ENCODE data around the gene ACAN.

Gene ACAN

GRCh38 chr15:88894348-88894818, 91.1 kb downstream of the ACAN start:
- Histone ChIP-seq H3K36me3 (replicated peaks in 1 of 2; ENCODE audit: control insufficient read depth in 2 of 2, insufficient read depth in 2 of 2, low read length in 2 of 2) (peaks cover 0 to 2% of the 10 kb centered on the region in 2 donors), H3K27ac (replicated peaks; ENCODE audit: low read length) (no peak overlapping the region), H4K8ac (ENCODE audit: low read depth, low read length) (no peak overlapping the region), H2BK12ac (ENCODE audit: low read length) (no peak overlapping the region), H2AK5ac (ENCODE audit: low read depth, low read length) (no peak overlapping the region), H3K79me1 (ENCODE audit: low read depth, low read length) (no peaks in the 10 kb centered on the region), H3K4me2 (ENCODE audit: insufficient read depth, low read length, poor library complexity, severe bottlenecking) (peak overlapping the region; percentile 79), H2AFZ (ENCODE audit: low read length) (peak overlapping the region; percentile 97), H2BK15ac (ENCODE audit: low read length) (no peak overlapping the region), H3K14ac (ENCODE audit: low read length) (no peak overlapping the region), H3K27me3 (ENCODE audit: control insufficient read depth in 3 of 3, insufficient read depth in 3 of 3, low read depth in 1 of 3, low read length in 3 of 3) (peaks cover 0 to 19% (median 12%) of the 10 kb centered on the region in 3 experiments), H3K4me1 (ENCODE audit: control insufficient read depth in 2 of 2, insufficient read depth in 1 of 2, low read depth in 1 of 2, low read length in 2 of 2) (peaks cover 21 to 22% of the 10 kb centered on the region in 2 donors), H3K9ac (ENCODE audit: low read depth, low read length, poor library complexity) (peak overlapping the region; percentile 79), H2BK120ac (ENCODE audit: low read depth, low read length) (no peak overlapping the region), H2BK5ac (ENCODE audit: low read length) (no peak overlapping the region), H3K9me3 (replicated peaks in 1 of 2; ENCODE audit: control insufficient read depth in 2 of 2, insufficient read depth in 1 of 2, low read depth in 1 of 2, low read length in 2 of 2) (no peaks in the 10 kb centered on the region), H3K4ac (ENCODE audit: low read length) (no peak overlapping the region), H4K91ac (ENCODE audit: low read depth, low read length, poor library complexity) (no peak overlapping the region), H3K4me3 (ENCODE audit: low read length in 2 of 2) (peak overlapping the region; percentile 39 to 75), H3K23ac (ENCODE audit: low read depth, low read length, poor library complexity) (peak overlapping the region; percentile 81), H3K18ac (ENCODE audit: low read length) (peak overlapping the region; percentile 84)
- no peak for DNase-seq (ENCODE audit: low spot score)
- no CpG with 5 or more reads among the region's 23 CpGs for WGBS, 2 donors (ENCODE audit: extremely low coverage in 2 of 2, insufficient read length in 2 of 2, insufficient replicate concordance in 1 of 2)

- Histone ChIP-seq H3K9me3 (replicated peaks in 1 of 2; ENCODE audit: control insufficient read depth in 2 of 2, insufficient read depth in 1 of 2, low read depth in 1 of 2, low read length in 2 of 2) (no peaks in the 10 kb centered on the region), H4K8ac (ENCODE audit: low read depth, low read length) (peak within 1 kb of the TSS; percentile 94), H2BK120ac (ENCODE audit: low read depth, low read length) (peak within 1 kb of the TSS; percentile 90), H3K27me3 (ENCODE audit: control insufficient read depth in 3 of 3, insufficient read depth in 3 of 3, low read depth in 1 of 3, low read length in 3 of 3) (peaks cover 0 to 19% (median 12%) of the 10 kb centered on the region in 3 experiments), H2AFZ (ENCODE audit: low read length) (peak within 1 kb of the TSS; percentile 97), H2BK12ac (ENCODE audit: low read length) (peak within 1 kb of the TSS; percentile 95), H2BK15ac (ENCODE audit: low read length) (peak within 1 kb of the TSS; percentile 62), H3K4me3 (ENCODE audit: low read length in 2 of 2) (peak within 1 kb of the TSS; percentile 39 to 75), H3K9ac (ENCODE audit: low read depth, low read length, poor library complexity) (peak within 1 kb of the TSS; percentile 79), H3K79me1 (ENCODE audit: low read depth, low read length) (no peaks in the 10 kb centered on the region), H2AK5ac (ENCODE audit: low read depth, low read length) (peak within 1 kb of the TSS; percentile 57), H3K18ac (ENCODE audit: low read length) (peak within 1 kb of the TSS; percentile 93), H3K4ac (ENCODE audit: low read length) (no peak within 1 kb of the TSS), H3K36me3 (replicated peaks in 1 of 2; ENCODE audit: control insufficient read depth in 2 of 2, insufficient read depth in 2 of 2, low read length in 2 of 2) (peaks cover 3 to 7% of the 10 kb centered on the region in 2 donors), H3K4me2 (ENCODE audit: insufficient read depth, low read length, poor library complexity, severe bottlenecking) (peak within 1 kb of the TSS; percentile 79), H3K27ac (replicated peaks; ENCODE audit: low read length) (peak within 1 kb of the TSS; percentile 67), H3K23ac (ENCODE audit: low read depth, low read length, poor library complexity) (peak within 1 kb of the TSS; percentile 37), H4K91ac (ENCODE audit: low read depth, low read length, poor library complexity) (no peak within 1 kb of the TSS), H2BK5ac (ENCODE audit: low read length) (peak within 1 kb of the TSS; percentile 48), H3K4me1 (ENCODE audit: control insufficient read depth in 2 of 2, insufficient read depth in 1 of 2, low read depth in 1 of 2, low read length in 2 of 2) (peaks cover 21 to 22% of the 10 kb centered on the region in 2 donors), H3K14ac (ENCODE audit: low read length) (peak within 1 kb of the TSS; percentile 91)
- DNase-seq (ENCODE audit: low spot score), result no peak
- no CpG with 5 or more reads among the region's 70 CpGs for WGBS, 2 donors (ENCODE audit: extremely low coverage in 2 of 2, insufficient read length in 2 of 2, insufficient replicate concordance in 1 of 2)
Measured at GRCh38 chr15:88894819-88895767, 91.9 kb downstream of the ACAN start, which contains the start of gene HAPLN3. Gene HAPLN3, minus strand, starts transcription at chr15:88895544. Its CDS starts 8,246 bp downstream, at chr15:88887298.

- Histone ChIP-seq H4K8ac (ENCODE audit: low read depth, low read length) (no peak overlapping the region), H3K36me3 (replicated peaks in 1 of 2; ENCODE audit: control insufficient read depth in 2 of 2, insufficient read depth in 2 of 2, low read length in 2 of 2) (peaks cover 10 to 20% of the 10 kb centered on the region in 2 donors), H3K23ac (ENCODE audit: low read depth, low read length, poor library complexity) (no peak overlapping the region), H3K9me3 (replicated peaks in 1 of 2; ENCODE audit: control insufficient read depth in 2 of 2, insufficient read depth in 1 of 2, low read depth in 1 of 2, low read length in 2 of 2) (no peaks in the 10 kb centered on the region), H3K4me2 (ENCODE audit: insufficient read depth, low read length, poor library complexity, severe bottlenecking) (no peak overlapping the region), H2BK15ac (ENCODE audit: low read length) (no peak overlapping the region), H3K9ac (ENCODE audit: low read depth, low read length, poor library complexity) (no peak overlapping the region), H2AK5ac (ENCODE audit: low read depth, low read length) (peak overlapping the region; percentile 36), H3K4me1 (ENCODE audit: control insufficient read depth in 2 of 2, insufficient read depth in 1 of 2, low read depth in 1 of 2, low read length in 2 of 2) (peaks cover 21 to 22% of the 10 kb centered on the region in 2 donors), H3K27ac (replicated peaks; ENCODE audit: low read length) (peak overlapping the region; percentile 67), H2BK5ac (ENCODE audit: low read length) (no peak overlapping the region), H3K4me3 (ENCODE audit: low read length in 2 of 2) (no peak overlapping the region), H3K18ac (ENCODE audit: low read length) (no peak overlapping the region), H3K27me3 (ENCODE audit: control insufficient read depth in 3 of 3, insufficient read depth in 3 of 3, low read depth in 1 of 3, low read length in 3 of 3) (peaks cover 0 to 19% (median 12%) of the 10 kb centered on the region in 3 experiments), H3K4ac (ENCODE audit: low read length) (no peak overlapping the region), H3K79me1 (ENCODE audit: low read depth, low read length) (no peaks in the 10 kb centered on the region), H4K91ac (ENCODE audit: low read depth, low read length, poor library complexity) (no peak overlapping the region), H2BK12ac (ENCODE audit: low read length) (no peak overlapping the region), H3K14ac (ENCODE audit: low read length) (no peak overlapping the region), H2AFZ (ENCODE audit: low read length) (no peak overlapping the region), H2BK120ac (ENCODE audit: low read depth, low read length) (no peak overlapping the region)
- no CpG with 5 or more reads among the region's 8 CpGs for WGBS, 2 donors (ENCODE audit: extremely low coverage in 2 of 2, insufficient read length in 2 of 2, insufficient replicate concordance in 1 of 2)
- DNase-seq (ENCODE audit: low spot score), result no peak
Measured at GRCh38 chr15:88896333-88897033, 93.2 kb downstream of the ACAN start.

Measured in neuronal stem cell (in vitro differentiated cells).